Fibroblast of villous mesenchyme (primary cell): ENCODE results near the gene ANKRD13A. TPM values are rescaled to one million over a fixed set of nuclear protein-coding genes. Genes with fewer than 3 reads are reported as not detected.
"Not testable (repeated sequence)": the region's sequence is repeated elsewhere in the genome, so short reads cannot be mapped to it uniquely, and the experiment has no call there.

Experiments used
- DNase-seq: peaks from one replicate; pipeline ENCODE4 v3.0.0-alpha.2; 2010; ENCODE audit warnings: low read depth
- H3K4me3 ChIP-seq: 2 replicates; pipeline ENCODE4 v1.5.1; 2011; ENCODE audit warnings: low read depth, mild to moderate bottlenecking, low read length
- CTCF ChIP-seq: IDR thresholded peaks from 2 replicates; pipeline ENCODE4 v1.5.1; 2012; ENCODE audit warnings: low read depth, mild to moderate bottlenecking, low read length; ENCODE audit not compliant: insufficient read depth
- total RNA-seq: library from RNA; depleted of rRNA; stranded (reverse); fragments of >200 nt; gene quantifications from 2 replicates; pipeline ENCODE4 v1.2.3, GENCODE V29; 2012

ANKRD13A gene
- total RNA-seq, 1 donor: 195 TPM

GRCh38 chr12:110004598-110004997 is 5.4 kb downstream of the ANKRD13A start:
- DNase-seq: no peak

GRCh38 chr12:110005319-110005973 is 6.2 kb downstream of the ANKRD13A start:
- no peak for DNase-seq
- H3K4me3 ChIP-seq: no peak overlapping the region
- TF ChIP-seq CTCF: no peak

More at GRCh38 chr12:110004598-110004997, 5.4 kb downstream of the ANKRD13A start:
- no peak for TF ChIP-seq CTCF
- no peak overlapping the region for H3K4me3 ChIP-seq

- DNase-seq: no peak
- no peak for TF ChIP-seq CTCF
- H3K4me3 ChIP-seq: no peak overlapping the region
Observed at GRCh38 chr12:110006115-110006514, 6.9 kb downstream of the ANKRD13A start.

GRCh38 chr12:110007881-110008280 is 8.7 kb downstream of the ANKRD13A start:
- no peak for DNase-seq
- no peak for TF ChIP-seq CTCF
- H3K4me3 ChIP-seq: no peak overlapping the region

GRCh38 chr12:110008681-110009398 is 9.6 kb downstream of the ANKRD13A start:
- not testable (repeated sequence) for DNase-seq, H3K4me3 ChIP-seq

- H3K4me3 ChIP-seq: no peak overlapping the region
- TF ChIP-seq CTCF: no peak
- DNase-seq: no peak
Observed at GRCh38 chr12:110010853-110011723, 11.9 kb downstream of the ANKRD13A start.

- peak; percentile 65 for DNase-seq
- no peak for TF ChIP-seq CTCF
- H3K4me3 ChIP-seq: no peak overlapping the region
Observed at GRCh38 chr12:110012137-110012536, 12.9 kb downstream of the ANKRD13A start.
